Measurements from ENCODE around the gene SLC24A3.
A peak's percentile ranks its signal among the peaks of the same experiment; 100 is the strongest.

The SLC24A3 gene

DNA sequence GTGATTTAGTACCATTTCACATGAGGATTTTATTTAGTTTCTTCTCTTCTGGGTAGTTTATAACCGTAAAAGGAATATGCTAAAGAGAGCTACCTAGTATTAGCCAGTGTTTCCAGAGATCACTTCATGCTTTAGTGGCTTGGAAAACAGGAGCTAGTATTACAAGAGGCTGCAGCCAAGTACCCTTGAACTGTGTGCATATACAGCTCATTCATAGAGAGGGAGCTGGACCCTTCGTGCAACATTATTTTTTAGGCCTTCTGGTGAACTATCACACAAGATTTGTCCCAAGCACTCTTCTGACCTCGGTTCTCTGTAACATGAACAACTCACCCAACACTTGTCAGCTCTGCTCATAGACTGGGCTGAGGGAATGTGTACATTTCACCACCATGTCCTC, 470.7 kb downstream of the SLC24A3 start:
- TF ChIP-seq SNAI2 (CRISPR knock-in tag; IDR thresholded peaks at IDR 0.05) (no peak), TCF4 (CRISPR knock-in tag; IDR thresholded peaks at IDR 0.05; ENCODE audit: borderline replicate concordance) (no peak), ZNF70 (CRISPR knock-in tag; IDR thresholded peaks at IDR 0.05) (no peak), ZFP30 (CRISPR knock-in tag; IDR thresholded peaks at IDR 0.05) (no peak), TOX (CRISPR knock-in tag; IDR thresholded peaks at IDR 0.05; ENCODE audit: borderline replicate concordance) (no peak), PPARA (CRISPR knock-in tag; IDR thresholded peaks at IDR 0.05; ENCODE audit: borderline replicate concordance) (no peak), CSDC2 (CRISPR knock-in tag; IDR thresholded peaks at IDR 0.05) (no peak), ESRRG (CRISPR knock-in tag; IDR thresholded peaks at IDR 0.05) (no peak), OSR1 (CRISPR knock-in tag; IDR thresholded peaks at IDR 0.05) (no peak), GLIS3 (CRISPR knock-in tag; IDR thresholded peaks at IDR 0.05) (no peak), ZNF8 (CRISPR knock-in tag; IDR thresholded peaks at IDR 0.05) (no peak), ZNF565 (CRISPR knock-in tag; conservative IDR thresholded peaks at IDR 0.05; ENCODE audit: low read depth) (no peak)
- TF ChIP-seq, protein P1, sequence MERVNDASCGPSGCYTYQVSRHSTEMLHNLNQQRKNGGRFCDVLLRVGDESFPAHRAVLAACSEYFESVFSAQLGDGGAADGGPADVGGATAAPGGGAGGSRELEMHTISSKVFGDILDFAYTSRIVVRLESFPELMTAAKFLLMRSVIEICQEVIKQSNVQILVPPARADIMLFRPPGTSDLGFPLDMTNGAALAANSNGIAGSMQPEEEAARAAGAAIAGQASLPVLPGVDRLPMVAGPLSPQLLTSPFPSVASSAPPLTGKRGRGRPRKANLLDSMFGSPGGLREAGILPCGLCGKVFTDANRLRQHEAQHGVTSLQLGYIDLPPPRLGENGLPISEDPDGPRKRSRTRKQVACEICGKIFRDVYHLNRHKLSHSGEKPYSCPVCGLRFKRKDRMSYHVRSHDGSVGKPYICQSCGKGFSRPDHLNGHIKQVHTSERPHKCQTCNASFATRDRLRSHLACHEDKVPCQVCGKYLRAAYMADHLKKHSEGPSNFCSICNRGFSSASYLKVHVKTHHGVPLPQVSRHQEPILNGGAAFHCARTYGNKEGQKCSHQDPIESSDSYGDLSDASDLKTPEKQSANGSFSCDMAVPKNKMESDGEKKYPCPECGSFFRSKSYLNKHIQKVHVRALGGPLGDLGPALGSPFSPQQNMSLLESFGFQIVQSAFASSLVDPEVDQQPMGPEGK (CRISPR knock-in tag; IDR thresholded peaks at IDR 0.05; ENCODE audit: borderline replicate concordance): no peak
- TF ChIP-seq, protein P2, sequence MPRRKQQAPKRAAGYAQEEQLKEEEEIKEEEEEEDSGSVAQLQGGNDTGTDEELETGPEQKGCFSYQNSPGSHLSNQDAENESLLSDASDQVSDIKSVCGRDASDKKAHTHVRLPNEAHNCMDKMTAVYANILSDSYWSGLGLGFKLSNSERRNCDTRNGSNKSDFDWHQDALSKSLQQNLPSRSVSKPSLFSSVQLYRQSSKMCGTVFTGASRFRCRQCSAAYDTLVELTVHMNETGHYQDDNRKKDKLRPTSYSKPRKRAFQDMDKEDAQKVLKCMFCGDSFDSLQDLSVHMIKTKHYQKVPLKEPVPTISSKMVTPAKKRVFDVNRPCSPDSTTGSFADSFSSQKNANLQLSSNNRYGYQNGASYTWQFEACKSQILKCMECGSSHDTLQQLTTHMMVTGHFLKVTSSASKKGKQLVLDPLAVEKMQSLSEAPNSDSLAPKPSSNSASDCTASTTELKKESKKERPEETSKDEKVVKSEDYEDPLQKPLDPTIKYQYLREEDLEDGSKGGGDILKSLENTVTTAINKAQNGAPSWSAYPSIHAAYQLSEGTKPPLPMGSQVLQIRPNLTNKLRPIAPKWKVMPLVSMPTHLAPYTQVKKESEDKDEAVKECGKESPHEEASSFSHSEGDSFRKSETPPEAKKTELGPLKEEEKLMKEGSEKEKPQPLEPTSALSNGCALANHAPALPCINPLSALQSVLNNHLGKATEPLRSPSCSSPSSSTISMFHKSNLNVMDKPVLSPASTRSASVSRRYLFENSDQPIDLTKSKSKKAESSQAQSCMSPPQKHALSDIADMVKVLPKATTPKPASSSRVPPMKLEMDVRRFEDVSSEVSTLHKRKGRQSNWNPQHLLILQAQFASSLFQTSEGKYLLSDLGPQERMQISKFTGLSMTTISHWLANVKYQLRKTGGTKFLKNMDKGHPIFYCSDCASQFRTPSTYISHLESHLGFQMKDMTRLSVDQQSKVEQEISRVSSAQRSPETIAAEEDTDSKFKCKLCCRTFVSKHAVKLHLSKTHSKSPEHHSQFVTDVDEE (CRISPR knock-in tag; IDR thresholded peaks at IDR 0.05): no peak
- ATAC-seq: no peak

DNA sequence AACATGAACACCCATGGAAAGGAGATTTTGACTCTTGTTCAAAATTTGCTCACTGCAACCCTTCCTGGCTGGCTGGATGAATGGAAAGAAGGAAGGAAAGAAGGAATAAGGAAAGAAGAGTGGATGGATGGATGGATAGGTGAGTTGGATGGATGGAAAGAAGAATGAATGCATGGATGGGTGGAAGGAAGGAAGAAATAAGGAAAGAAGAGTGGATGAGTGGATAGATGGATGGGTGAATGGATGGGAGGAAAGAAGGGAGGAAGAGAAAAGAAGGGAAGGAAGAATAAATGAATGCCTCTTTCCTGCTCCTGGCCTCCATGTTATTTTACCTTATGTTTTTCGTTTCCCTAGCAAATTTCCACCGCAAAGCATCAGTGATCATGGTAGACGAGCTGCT, 471.4 kb downstream of the SLC24A3 start:
- ATAC-seq: no peak
- TF ChIP-seq TCF4 (CRISPR knock-in tag; IDR thresholded peaks at IDR 0.05; ENCODE audit: borderline replicate concordance): no peak
- TF ChIP-seq ESRRG (CRISPR knock-in tag; IDR thresholded peaks at IDR 0.05): no peak
- no peak for TF ChIP-seq ARNTL (CRISPR knock-in tag; IDR thresholded peaks at IDR 0.05; ENCODE audit: borderline replicate concordance, low read depth)
- no peak for TF ChIP-seq ZNF70 (CRISPR knock-in tag; IDR thresholded peaks at IDR 0.05)

- ATAC-seq: peak; percentile 97
- no peak for TF ChIP-seq PPARA (CRISPR knock-in tag; IDR thresholded peaks at IDR 0.05; ENCODE audit: borderline replicate concordance)
- no peak for TF ChIP-seq ARNTL (CRISPR knock-in tag; IDR thresholded peaks at IDR 0.05; ENCODE audit: borderline replicate concordance, low read depth)
- no peak for TF ChIP-seq ZFP30 (CRISPR knock-in tag; IDR thresholded peaks at IDR 0.05)
- TF ChIP-seq, protein P1 (CRISPR knock-in tag; IDR thresholded peaks at IDR 0.05; ENCODE audit: borderline replicate concordance): no peak
- TF ChIP-seq, protein P3, sequence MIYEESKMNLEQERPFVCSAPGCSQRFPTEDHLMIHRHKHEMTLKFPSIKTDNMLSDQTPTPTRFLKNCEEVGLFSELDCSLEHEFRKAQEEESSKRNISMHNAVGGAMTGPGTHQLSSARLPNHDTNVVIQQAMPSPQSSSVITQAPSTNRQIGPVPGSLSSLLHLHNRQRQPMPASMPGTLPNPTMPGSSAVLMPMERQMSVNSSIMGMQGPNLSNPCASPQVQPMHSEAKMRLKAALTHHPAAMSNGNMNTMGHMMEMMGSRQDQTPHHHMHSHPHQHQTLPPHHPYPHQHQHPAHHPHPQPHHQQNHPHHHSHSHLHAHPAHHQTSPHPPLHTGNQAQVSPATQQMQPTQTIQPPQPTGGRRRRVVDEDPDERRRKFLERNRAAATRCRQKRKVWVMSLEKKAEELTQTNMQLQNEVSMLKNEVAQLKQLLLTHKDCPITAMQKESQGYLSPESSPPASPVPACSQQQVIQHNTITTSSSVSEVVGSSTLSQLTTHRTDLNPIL (CRISPR knock-in tag; IDR thresholded peaks at IDR 0.05; ENCODE audit: low read depth): no peak
- TF ChIP-seq OSR1 (CRISPR knock-in tag; IDR thresholded peaks at IDR 0.05): no peak
- no peak for TF ChIP-seq ESRRG (CRISPR knock-in tag; IDR thresholded peaks at IDR 0.05)
- no peak for TF ChIP-seq ZNF70 (CRISPR knock-in tag; IDR thresholded peaks at IDR 0.05)
- TF ChIP-seq TOX (CRISPR knock-in tag; IDR thresholded peaks at IDR 0.05; ENCODE audit: borderline replicate concordance): no peak
- no peak for TF ChIP-seq RARB (CRISPR knock-in tag; IDR thresholded peaks at IDR 0.05)
Observed at GRCh38 chr20:19688031-19688806, 475.8 kb downstream of the SLC24A3 start.

DNA sequence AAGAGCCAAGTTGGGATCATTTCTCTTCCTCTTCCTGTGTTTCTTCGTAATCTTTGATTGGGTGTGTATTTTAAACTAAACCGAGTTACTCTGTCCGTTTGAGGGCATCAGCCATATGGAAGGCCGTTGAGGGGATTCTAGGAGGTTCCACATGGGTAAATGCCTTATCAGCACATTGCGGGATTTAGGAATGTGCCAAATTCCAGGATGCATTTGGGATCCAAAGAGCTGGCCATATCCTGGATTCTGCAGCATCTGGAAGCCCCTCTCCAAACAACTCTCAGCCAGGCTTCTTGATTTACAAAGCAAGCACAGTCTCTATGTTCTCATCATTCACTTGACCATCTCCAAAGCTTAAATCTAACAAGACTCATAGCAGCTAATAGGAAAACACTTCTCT, 478.0 kb downstream of the SLC24A3 start:
- no peak for ATAC-seq
- TF ChIP-seq, protein P1 (CRISPR knock-in tag; IDR thresholded peaks at IDR 0.05; ENCODE audit: borderline replicate concordance): no peak
- TF ChIP-seq ARNTL (CRISPR knock-in tag; IDR thresholded peaks at IDR 0.05; ENCODE audit: borderline replicate concordance, low read depth) (no peak), SNAI2 (CRISPR knock-in tag; IDR thresholded peaks at IDR 0.05) (no peak), GLIS3 (CRISPR knock-in tag; IDR thresholded peaks at IDR 0.05) (no peak), TCF4 (CRISPR knock-in tag; IDR thresholded peaks at IDR 0.05; ENCODE audit: borderline replicate concordance) (no peak), ZFP3 (CRISPR knock-in tag; IDR thresholded peaks at IDR 0.05) (no peak), TOX (CRISPR knock-in tag; IDR thresholded peaks at IDR 0.05; ENCODE audit: borderline replicate concordance) (no peak), ISL1 (CRISPR knock-in tag; IDR thresholded peaks at IDR 0.05) (no peak), ESRRG (CRISPR knock-in tag; IDR thresholded peaks at IDR 0.05) (no peak), ZFP30 (CRISPR knock-in tag; IDR thresholded peaks at IDR 0.05) (no peak)
- TF ChIP-seq, protein P4, sequence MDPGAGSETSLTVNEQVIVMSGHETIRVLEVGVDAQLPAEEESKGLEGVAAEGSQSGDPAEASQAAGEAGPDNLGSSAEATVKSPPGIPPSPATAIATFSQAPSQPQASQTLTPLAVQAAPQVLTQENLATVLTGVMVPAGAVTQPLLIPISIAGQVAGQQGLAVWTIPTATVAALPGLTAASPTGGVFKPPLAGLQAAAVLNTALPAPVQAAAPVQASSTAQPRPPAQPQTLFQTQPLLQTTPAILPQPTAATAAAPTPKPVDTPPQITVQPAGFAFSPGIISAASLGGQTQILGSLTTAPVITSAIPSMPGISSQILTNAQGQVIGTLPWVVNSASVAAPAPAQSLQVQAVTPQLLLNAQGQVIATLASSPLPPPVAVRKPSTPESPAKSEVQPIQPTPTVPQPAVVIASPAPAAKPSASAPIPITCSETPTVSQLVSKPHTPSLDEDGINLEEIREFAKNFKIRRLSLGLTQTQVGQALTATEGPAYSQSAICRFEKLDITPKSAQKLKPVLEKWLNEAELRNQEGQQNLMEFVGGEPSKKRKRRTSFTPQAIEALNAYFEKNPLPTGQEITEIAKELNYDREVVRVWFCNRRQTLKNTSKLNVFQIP (CRISPR knock-in tag; IDR thresholded peaks at IDR 0.05; ENCODE audit: borderline replicate concordance, low read depth): no peak
